Stomach (tissue), 9 donors: ENCODE data around the gene NUP85. TPM values are rescaled to one million over a fixed set of nuclear protein-coding genes. Genes with fewer than 3 reads are reported as not detected.
"Not testable (repeated sequence)": the region's sequence is repeated elsewhere in the genome, so short reads cannot be mapped to it uniquely, and the experiment has no call there.

Experiments
- DNase-seq, 2 donors: peaks; one replicate each; pipeline versions ENCODE4 v3.0.0 to v3.0.0-alpha.2; 2013 to 2019
- H3K27ac ChIP-seq, 5 donors: fragments of 200-600 bp in 4 of 5; sonication (generic) in 4 of 5; one replicate each; pipeline ENCODE4 v1.5.1; 2013 to 2019; ENCODE audit warnings: mild to moderate bottlenecking in 1 of 5, moderate library complexity in 1 of 5
- H3K27me3 ChIP-seq, 3 donors: fragments of 200-600 bp; sonication (generic); one replicate each; pipeline ENCODE4 v1.5.1; 2017 to 2019; ENCODE audit warnings: mixed run types in 1 of 3
- H3K36me3 ChIP-seq, 4 donors: fragments of 200-600 bp; sonication (generic); 1 replicate in 3 of 4; 2 replicates in 1 of 4; pipeline ENCODE4 v1.5.1; 2016 to 2019
- H3K4me1 ChIP-seq, 4 donors: fragments of 200-600 bp; sonication (generic); one replicate each; pipeline ENCODE4 v1.5.1; 2016 to 2019
- H3K4me3 ChIP-seq, 4 donors: fragments of 200-600 bp; sonication (generic) in 3 of 4; one replicate each; pipeline ENCODE4 v1.5.1; 2016 to 2019; ENCODE audit warnings: mild to moderate bottlenecking in 1 of 4
- H3K9me3 ChIP-seq, 4 donors: fragments of 200-600 bp; sonication (generic); one replicate each; pipeline ENCODE4 v1.5.1; 2016 to 2019
- CTCF ChIP-seq, 7 experiments: fragments of 450-650 bp in 4 of 7; fragments of 200-600 bp in 3 of 7; sonication (generic) in 3 of 7; IDR thresholded peaks; one replicate each; pipeline ENCODE4 v1.5.1; 2016 to 2019; ENCODE audit warnings: antibody characterized with exemption in 7 of 7, control low read depth in 2 of 7, mild to moderate bottlenecking in 1 of 7
- EP300 ChIP-seq: sonication (generic); formaldehyde crosslinking; IDR thresholded peaks from one replicate; pipeline ENCODE4 v1.6.1; 2017; ENCODE audit warnings: antibody characterized with exemption
- POLR2A ChIP-seq, 4 donors: fragments of 450-650 bp; IDR thresholded peaks; one replicate each; pipeline ENCODE4 v1.6.1; 2016; ENCODE audit warnings: antibody characterized with exemption in 4 of 4, control low read depth in 2 of 4, mild to moderate bottlenecking in 1 of 4, moderate library complexity in 1 of 4
- POLR2AphosphoS5 ChIP-seq, 3 donors: sonication (generic); formaldehyde crosslinking; IDR thresholded peaks; one replicate each; pipeline ENCODE4 v1.6.1; 2016; ENCODE audit warnings: antibody characterized with exemption in 3 of 3
- WGBS, 5 donors: extraction: QIAGEN DNeasy Blood & Tissue Kit in 3 of 5; methylation state at CpG; one replicate each; pipeline versions ENCODE4 v1.1.5 to v1.1.7; 2013 to 2018; 5-methylcytosine and 5-hydroxymethylcytosine counted together
- intact Hi-C: fragments of 100-400 bp; cut with DNase I; formaldehyde crosslinking; loops from one replicate; pipeline ENCODE4 v1.15.1; 2023; ENCODE audit warnings: low total_unique reads
- polyA plus RNA-seq, 3 donors: library from polyadenylated mRNA; stranded (reverse); fragments of 200-250 nt; gene quantifications; one replicate each; pipeline ENCODE4 v1.2.3, GENCODE V29; 2013
- total RNA-seq, 5 donors: library from RNA; depleted of rRNA; stranded (reverse); fragments of >200 nt; gene quantifications; one replicate each; pipeline versions ENCODE4 v1.1.0 to v1.2.3, GENCODE V29; 2014 to 2016
- donor health status: healthy with polysubstance abuse.
- donor health status: Bipolar disorder and iron deficiency.
- donor health status: healthy.

Gene NUP85
- total and polyA plus RNA-seq, 8 donors = 20.3 to 220 (median 33.2) TPM

DNA sequence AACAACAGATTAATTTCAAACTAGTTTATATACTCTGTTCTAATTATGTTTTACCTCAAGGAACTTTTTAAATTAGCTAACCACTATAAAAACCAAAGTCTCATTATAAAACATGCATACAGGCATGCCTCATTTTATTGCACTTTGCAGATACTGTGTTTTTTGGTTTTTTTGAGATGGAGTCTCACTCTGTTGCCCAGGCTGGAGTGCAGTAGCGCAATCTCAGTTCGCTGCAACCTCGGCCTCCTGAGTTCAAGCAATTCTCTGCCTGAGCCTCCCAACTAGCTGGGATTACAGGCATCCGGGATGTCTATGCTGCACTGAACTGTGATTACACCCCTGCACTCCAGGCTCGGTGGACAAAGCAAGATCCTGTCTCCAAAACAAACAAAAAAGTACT, 42.4 kb upstream of the NUP85 start:
- peaks cover 18 to 50% (median 44%) of the 10 kb centered on the region in 4 donors for H3K36me3 ChIP-seq
- intact Hi-C loops = no loop called here
- no peak for DNase-seq

GRCh38 chr17:75164606-75165005, 40.9 kb upstream of the NUP85 start:
- DNase-seq, H3K27me3 ChIP-seq, H3K9me3 ChIP-seq, intact Hi-C loops, H3K27ac ChIP-seq, H3K4me3 ChIP-seq: not testable (repeated sequence)
- Histone ChIP-seq H3K4me1 (peaks cover 0 to 36% (median 8%) of the 10 kb centered on the region in 4 donors), H3K36me3 (peaks cover 19 to 64% (median 59%) of the 10 kb centered on the region in 4 donors)
- 94 to 98% (median 96%) methylated on average over 15 of the region's 15 CpGs for WGBS, 5 donors

More for the DNA sequence above, 42.4 kb upstream of the NUP85 start:
- H3K27ac ChIP-seq = no peak overlapping the region
- no peaks in the 10 kb centered on the region for H3K27me3 ChIP-seq
- no peaks in the 10 kb centered on the region for H3K9me3 ChIP-seq
- H3K4me3 ChIP-seq = no peak overlapping the region
- TF ChIP-seq EP300 = no peak
- H3K4me1 ChIP-seq = peaks cover 0 to 32% (median 4%) of the 10 kb centered on the region in 4 donors
- WGBS, 5 donors = 79 to 88% (median 82%) methylated on average over 5 of the region's 5 CpGs

DNA sequence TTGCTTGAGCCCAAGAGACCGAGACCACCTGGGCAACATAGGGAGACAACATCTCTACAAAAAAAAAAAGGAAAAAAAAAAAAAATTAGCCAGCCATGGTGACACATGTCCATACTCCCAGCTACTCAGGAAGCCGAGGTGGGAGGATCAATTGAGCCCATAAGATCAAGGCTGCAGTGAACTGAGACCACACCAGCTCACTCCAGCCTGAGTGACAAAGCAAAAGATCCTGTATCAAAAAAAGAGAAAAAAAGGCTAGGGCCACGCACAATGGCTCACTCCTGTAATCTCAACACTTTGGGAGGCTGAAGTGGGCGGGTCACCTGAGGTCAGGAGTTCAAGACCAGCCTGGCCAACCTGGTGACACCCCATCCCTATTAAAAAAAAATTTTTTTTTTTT, 36.5 kb upstream of the NUP85 start:
- Histone ChIP-seq H3K9me3 (no peaks in the 10 kb centered on the region), H3K27ac (peak overlapping the region in 1 of 5 donors; percentile 25), H3K27me3 (no peaks in the 10 kb centered on the region), H3K36me3 (peaks cover 36 to 97% (median 90%) of the 10 kb centered on the region in 4 donors), H3K4me3 (no peak overlapping the region), H3K4me1 (peaks cover 0 to 61% (median 18%) of the 10 kb centered on the region in 4 donors)
- WGBS, 5 donors = 70 to 83% (median 77%) methylated on average over 4 of the region's 4 CpGs
- DNase-seq = no peak
- no peak for TF ChIP-seq POLR2A (IDR thresholded peaks at IDR 0.05)
- no peak for TF ChIP-seq EP300
- no peak for TF ChIP-seq POLR2AphosphoS5 (IDR thresholded peaks at IDR 0.05)
- TF ChIP-seq CTCF (IDR thresholded peaks at IDR 0.05) = no peak
- intact Hi-C loops = no loop called here

DNA sequence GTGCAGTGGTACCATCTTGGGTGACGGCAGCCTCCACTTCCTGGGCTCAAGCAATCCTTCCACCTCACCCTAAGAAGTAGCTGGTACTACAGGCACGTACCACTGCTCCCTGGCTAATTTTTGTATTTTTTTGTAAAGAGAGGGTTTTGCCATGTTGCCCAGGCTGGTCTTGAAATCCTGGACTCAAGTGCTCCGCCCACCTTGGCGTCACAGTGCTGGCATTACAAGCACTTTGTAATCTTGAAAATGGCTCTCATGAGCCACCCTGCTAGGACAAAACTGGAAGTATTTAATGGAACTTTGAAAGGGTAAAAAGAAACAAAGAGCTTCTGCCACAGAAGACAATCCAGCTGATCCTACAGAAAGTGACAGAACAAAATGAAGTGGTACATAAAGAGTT, 32.0 kb upstream of the NUP85 start:
- no peaks in the 10 kb centered on the region for H3K9me3 ChIP-seq
- H3K4me1 ChIP-seq = peaks cover 0 to 70% (median 21%) of the 10 kb centered on the region in 4 donors
- H3K36me3 ChIP-seq = peaks cover 52 to 99% (median 95%) of the 10 kb centered on the region in 4 donors
- H3K4me3 ChIP-seq = no peak overlapping the region
- no peak for DNase-seq
- H3K27me3 ChIP-seq = no peaks in the 10 kb centered on the region
- intact Hi-C loops = loop anchor here (10.0 kb wide), 1 partner anchor 59 kb away; no protein-coding TSS in a partner anchor
- H3K27ac ChIP-seq = no peak overlapping the region
- TF ChIP-seq POLR2A (IDR thresholded peaks at IDR 0.05) (no peak), CTCF (IDR thresholded peaks at IDR 0.05) (no peak), POLR2AphosphoS5 (IDR thresholded peaks at IDR 0.05) (no peak), EP300 (no peak)
- WGBS, 5 donors = 75 to 86% (median 81%) methylated on average over 4 of the region's 4 CpGs

- H3K36me3 ChIP-seq = peaks cover 51 to 99% (median 95%) of the 10 kb centered on the region in 4 donors
- no peak overlapping the region for H3K4me3 ChIP-seq
- TF ChIP-seq POLR2AphosphoS5 (IDR thresholded peaks at IDR 0.05) (no peak), EP300 (no peak), CTCF (IDR thresholded peaks at IDR 0.05) (no peak), POLR2A (IDR thresholded peaks at IDR 0.05) (no peak)
- H3K4me1 ChIP-seq = peaks cover 5 to 70% (median 26%) of the 10 kb centered on the region in 4 donors
- no peaks in the 10 kb centered on the region for H3K27me3 ChIP-seq
- intact Hi-C loops = loop anchor here (10.0 kb wide), 1 partner anchor 60 kb away; no protein-coding TSS in a partner anchor
- no peak overlapping the region for H3K27ac ChIP-seq
- H3K9me3 ChIP-seq = no peaks in the 10 kb centered on the region
- no peak for DNase-seq
- 92 to 96% (median 95%) methylated on average over 11 of the region's 11 CpGs for WGBS, 5 donors
These were observed 30.5 kb upstream of the NUP85 start for GRCh38 chr17:75174996-75175395.
